ENCODE measurements around the gene UQCC5. TPM values are rescaled to one million over a fixed set of nuclear protein-coding genes. Genes with fewer than 3 reads are reported as not detected.
A peak's percentile ranks its signal among the peaks of the same experiment; 100 is the strongest.

The UQCC5 gene
- polyA plus RNA-seq, 1 experiment, result 9.5 TPM

DNA sequence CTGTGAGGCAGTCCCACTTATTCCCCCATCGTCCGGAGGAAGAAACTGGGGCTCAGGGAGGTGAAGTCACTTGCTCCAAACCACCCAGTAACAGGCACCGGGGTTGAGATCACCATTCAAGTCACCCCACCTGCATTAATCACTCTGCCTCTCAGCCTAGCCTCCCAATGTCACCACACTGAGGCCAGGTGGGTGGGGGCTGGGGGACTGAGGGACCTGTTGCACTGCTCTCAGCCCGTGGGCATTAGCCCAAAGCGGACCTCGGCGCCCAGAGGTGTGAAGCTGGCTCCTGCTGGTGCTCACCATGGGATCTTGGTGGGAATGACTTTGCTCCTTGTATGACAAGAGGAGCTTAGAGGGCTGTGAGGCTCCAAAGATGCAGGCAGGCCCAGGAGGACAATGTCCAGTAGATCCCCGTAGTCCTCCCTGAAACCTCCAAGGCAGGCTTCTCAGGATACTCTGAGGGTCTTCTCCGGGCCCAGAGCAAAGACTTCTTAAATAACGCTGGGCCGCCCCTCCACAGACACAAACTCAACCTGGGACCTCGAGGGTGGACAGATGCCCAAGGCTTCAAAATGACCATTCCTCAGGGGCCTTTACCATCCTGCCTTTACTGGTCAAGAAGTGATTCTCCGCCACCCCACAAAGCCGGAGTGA is 4.4 kb upstream of the UQCC5 start:
- no peaks in the 10 kb centered on the region for H3K27me3 ChIP-seq (ENCODE audit: control insufficient read depth, insufficient read depth, low read length)
- no peak overlapping the region for H3K27ac ChIP-seq (ENCODE audit: low read depth, low read length)
- H3K9me3 ChIP-seq (ENCODE audit: control insufficient read depth, insufficient read depth, low read length), result no peaks in the 10 kb centered on the region; the same call in 1 of the 2 replicates
- ChIA-PET CTCF (interaction anchor here (0.5 kb wide), 1 partner anchor 13 kb away, joined by 3 read pairs; no protein-coding TSS in a partner anchor), POLR2A (interaction anchor here (1.0 kb wide), 1 partner anchor 15 kb away, joined by 3 read pairs; no protein-coding TSS in a partner anchor)
- no peak for DNase-seq (ENCODE audit: low read depth, low spot score)
- TF ChIP-seq, protein P1, sequence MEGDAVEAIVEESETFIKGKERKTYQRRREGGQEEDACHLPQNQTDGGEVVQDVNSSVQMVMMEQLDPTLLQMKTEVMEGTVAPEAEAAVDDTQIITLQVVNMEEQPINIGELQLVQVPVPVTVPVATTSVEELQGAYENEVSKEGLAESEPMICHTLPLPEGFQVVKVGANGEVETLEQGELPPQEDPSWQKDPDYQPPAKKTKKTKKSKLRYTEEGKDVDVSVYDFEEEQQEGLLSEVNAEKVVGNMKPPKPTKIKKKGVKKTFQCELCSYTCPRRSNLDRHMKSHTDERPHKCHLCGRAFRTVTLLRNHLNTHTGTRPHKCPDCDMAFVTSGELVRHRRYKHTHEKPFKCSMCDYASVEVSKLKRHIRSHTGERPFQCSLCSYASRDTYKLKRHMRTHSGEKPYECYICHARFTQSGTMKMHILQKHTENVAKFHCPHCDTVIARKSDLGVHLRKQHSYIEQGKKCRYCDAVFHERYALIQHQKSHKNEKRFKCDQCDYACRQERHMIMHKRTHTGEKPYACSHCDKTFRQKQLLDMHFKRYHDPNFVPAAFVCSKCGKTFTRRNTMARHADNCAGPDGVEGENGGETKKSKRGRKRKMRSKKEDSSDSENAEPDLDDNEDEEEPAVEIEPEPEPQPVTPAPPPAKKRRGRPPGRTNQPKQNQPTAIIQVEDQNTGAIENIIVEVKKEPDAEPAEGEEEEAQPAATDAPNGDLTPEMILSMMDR (IDR thresholded peaks at IDR 0.05; ENCODE audit: low read depth, low read length), result no peak
- H3K4me3 ChIP-seq (ENCODE audit: low read depth, low read length), result peak overlapping the region; percentile 72

- no peaks in the 10 kb centered on the region; the same call in 1 of the 2 replicates for H3K9me3 ChIP-seq (ENCODE audit: control insufficient read depth, insufficient read depth, low read length)
- no peak overlapping the region for H3K27ac ChIP-seq (ENCODE audit: low read depth, low read length)
- no peak for DNase-seq (ENCODE audit: low read depth, low spot score)
- H3K27me3 ChIP-seq (ENCODE audit: control insufficient read depth, insufficient read depth, low read length), result no peaks in the 10 kb centered on the region
- ChIA-PET POLR2A (interaction anchor here (1.0 kb wide), 1 partner anchor 15 kb away, joined by 3 read pairs; no protein-coding TSS in a partner anchor), CTCF (interaction anchor here (0.5 kb wide), 1 partner anchor 13 kb away, joined by 3 read pairs; no protein-coding TSS in a partner anchor)
- peak overlapping the region; percentile 72 for H3K4me3 ChIP-seq (ENCODE audit: low read depth, low read length)
- TF ChIP-seq, protein P1 (IDR thresholded peaks at IDR 0.05; ENCODE audit: low read depth, low read length), result no peak
Observed at GRCh38 chr3:52532517-52532837, 3.9 kb upstream of the UQCC5 start.

GRCh38 chr3:52532838-52533622 is 3.4 kb upstream of the UQCC5 start:
- DNase-seq (ENCODE audit: low read depth, low spot score), result no peak
- Histone ChIP-seq H3K27me3 (ENCODE audit: control insufficient read depth, insufficient read depth, low read length) (no peaks in the 10 kb centered on the region), H3K4me3 (ENCODE audit: low read depth, low read length) (peak overlapping the region; percentile 72), H3K9me3 (ENCODE audit: control insufficient read depth, insufficient read depth, low read length) (no peaks in the 10 kb centered on the region; the same call in 1 of the 2 replicates), H3K27ac (ENCODE audit: low read depth, low read length) (no peak overlapping the region)
- TF ChIP-seq, protein P1 (IDR thresholded peaks at IDR 0.05; ENCODE audit: low read depth, low read length), result no peak
- ChIA-PET POLR2A (no interaction called here), CTCF (no interaction called here)

DNA sequence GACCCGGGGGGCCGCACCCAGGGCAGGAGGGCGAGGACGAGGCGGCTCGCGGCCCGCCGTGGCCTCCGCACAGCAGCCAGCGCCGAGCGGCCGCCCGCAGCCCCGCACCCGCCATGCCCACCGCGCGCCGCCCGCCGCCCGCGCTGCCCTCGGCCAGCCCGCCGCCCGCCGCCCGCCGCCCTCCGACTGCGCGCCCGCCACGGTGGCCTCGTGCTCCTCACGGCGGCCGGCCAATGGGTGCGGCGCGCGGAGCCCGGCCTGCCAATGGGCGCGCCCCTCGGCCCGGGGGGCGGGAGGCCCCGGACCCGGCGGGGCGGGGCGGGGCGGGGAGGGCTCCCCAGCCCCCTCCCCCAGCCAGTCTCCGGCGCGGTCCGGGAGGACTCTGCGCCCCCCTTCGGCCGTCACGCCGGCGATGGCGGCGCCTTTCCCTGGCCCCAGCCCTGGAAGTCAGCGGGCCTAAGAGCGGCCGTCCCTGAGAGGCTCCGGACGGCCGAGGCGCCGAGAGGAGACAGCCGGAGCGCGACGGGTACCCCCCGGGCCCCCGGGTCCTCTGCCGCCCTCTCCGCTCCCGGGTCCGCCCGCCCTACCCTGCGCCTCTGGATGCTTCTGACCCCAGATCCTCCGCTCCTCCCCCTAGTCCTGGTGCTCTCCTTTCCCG is 2.7 kb upstream of the UQCC5 start, which contains the start of gene NT5DC2:
Gene NT5DC2, minus strand, starts transcription at position 235 of the 658 bp plus-strand sequence. Its CDS starts 120 bp downstream, at position 115.
- ChIA-PET POLR2A (no interaction called here), CTCF (no interaction called here)
- peak within 1 kb of the TSS; percentile 57 for H3K27ac ChIP-seq (ENCODE audit: low read depth, low read length)
- TF ChIP-seq, protein P1 (IDR thresholded peaks at IDR 0.05; ENCODE audit: low read depth, low read length), result no peak; the same call in 1 of the 2 replicates
- no peaks in the 10 kb centered on the region for H3K27me3 ChIP-seq (ENCODE audit: control insufficient read depth, insufficient read depth, low read length)
- no peak for DNase-seq (ENCODE audit: low read depth, low spot score)
- peak within 1 kb of the TSS; percentile 72 for H3K4me3 ChIP-seq (ENCODE audit: low read depth, low read length)
- H3K9me3 ChIP-seq (ENCODE audit: control insufficient read depth, insufficient read depth, low read length), result no peaks in the 10 kb centered on the region; the same call in 1 of the 2 replicates

Data from AG04450 (cell line).